HepG2 (cell line): ENCODE data around the gene PPP2R5C. TPM values are rescaled to one million over a fixed set of nuclear protein-coding genes. Genes with fewer than 3 reads are reported as not detected.

Source experiments
- ATAC-seq: fragments of 200-7000 bp; cut with Tn5 transposase; 3 replicates; pipeline ENCODE4 v1.9.1; 2020; ENCODE audit warnings: mild to moderate bottlenecking, moderate library complexity
- BruUV-seq: library from RNA; stranded (reverse); fragments of 400-500 nt; replicated peaks from 2 replicates; lab custom pipeline; 2021; lab: Mats Ljungman, UMichigan
- CTCF ChIA-PET: fragments of 300-600 bp; formaldehyde crosslinking; extraction: SDS; loops from one replicate; lab custom pipeline; 2021; ENCODE audit warnings: low total read pairs, inconsistent platforms, low intra/inter-chr PET ratio; lab: Yijun Ruan, JAX
- POLR2A ChIA-PET: fragments of 350-600 bp; sonication (Branson Sonifier 250); formaldehyde crosslinking; loops from one replicate; lab custom pipeline; 2020; ENCODE audit warnings: antibody characterized with exemption, inconsistent platforms; lab: Yijun Ruan, JAX
- DNase-seq: peaks from one replicate; pipeline ENCODE4 v3.0.0-alpha.2; 2015; ENCODE audit warnings: low spot score
- FAIRE-seq: peaks from 3 replicates; lab custom pipeline; 2011; peaks lifted over from hg19 to GRCh38; lab: Jason Lieb, UNC
- H2AFZ ChIP-seq: one replicate; pipeline ENCODE4 v1.6.1; 2011; ENCODE audit warnings: low read length, inconsistent platforms
- H3K27ac ChIP-seq: fragments of 300-600 bp; 3 replicates; pipeline ENCODE4 v1.8.0; 2011; ENCODE audit warnings: mixed run types, mild to moderate bottlenecking, mixed read lengths, low read length, inconsistent platforms; ENCODE audit not compliant: insufficient read depth; ENCODE audit errors: extremely low read length
- H3K27me3 ChIP-seq, 2 experiments: fragments of 200-600 bp in 1 of 2; 2 replicates in 1 of 2; 3 replicates in 1 of 2; pipeline versions ENCODE4 v1.6.0 to v1.8.0; 2011; ENCODE audit warnings: low read length in 2 of 2, mild to moderate bottlenecking in 2 of 2, moderate library complexity in 2 of 2, inconsistent platforms in 1 of 2; ENCODE audit not compliant: insufficient read depth in 2 of 2, control insufficient read depth in 1 of 2
- H3K36me3 ChIP-seq, 2 experiments: fragments of 200-600 bp in 1 of 2; replicated peaks in 1 of 2; 2 replicates in 1 of 2; 3 replicates in 1 of 2; pipeline versions ENCODE4 v1.5.1 to v1.8.0; 2011; ENCODE audit warnings: low read length in 2 of 2, inconsistent platforms in 1 of 2; ENCODE audit not compliant: insufficient read depth in 2 of 2, control insufficient read depth in 1 of 2
- H3K4me1 ChIP-seq: 2 replicates; pipeline ENCODE4 v1.5.1; 2012; ENCODE audit warnings: low read length, inconsistent platforms; ENCODE audit not compliant: insufficient read depth
- H3K4me2 ChIP-seq: 2 replicates; pipeline ENCODE4 v1.6.0; 2011; ENCODE audit warnings: low read depth, low read length, inconsistent platforms
- H3K4me3 ChIP-seq, 3 experiments: fragments of 200-600 bp in 1 of 3; sonication (generic), shearing (Covaris generic) in 1 of 3; replicated peaks in 1 of 3; 2 replicates each; pipeline ENCODE4 v1.5.1; 2011 to 2016; ENCODE audit warnings: low read length in 3 of 3, inconsistent platforms in 2 of 3, low read depth in 2 of 3, mild to moderate bottlenecking in 2 of 3, control low read depth in 1 of 3, mixed read lengths in 1 of 3; ENCODE audit not compliant: insufficient read depth in 1 of 3
- H3K79me2 ChIP-seq: one replicate; pipeline ENCODE4 v1.6.1; 2011; ENCODE audit warnings: low read length, inconsistent platforms; ENCODE audit not compliant: insufficient read depth
- H3K9ac ChIP-seq: 2 replicates; pipeline ENCODE4 v1.6.0; 2011; ENCODE audit warnings: mild to moderate bottlenecking, low read depth, low read length, inconsistent platforms; ENCODE audit not compliant: insufficient read depth
- H3K9me3 ChIP-seq: 2 replicates; pipeline ENCODE4 v1.5.1; 2012; ENCODE audit warnings: mild to moderate bottlenecking, low read length
- H4K20me1 ChIP-seq: 2 replicates; pipeline ENCODE4 v1.6.0; 2011; ENCODE audit warnings: inconsistent platforms, mild to moderate bottlenecking, low read length, moderate library complexity; ENCODE audit not compliant: insufficient read depth
- CEBPG ChIP-seq: IDR thresholded peaks from 2 replicates; pipeline ENCODE4 v1.6.1; 2016
- CHD2 ChIP-seq: IDR thresholded peaks from 2 replicates; pipeline ENCODE4 v1.6.1; 2011; ENCODE audit warnings: low read depth, low read length, improper control_type of control experiment
- CTCF ChIP-seq: sonication (generic); formaldehyde crosslinking; IDR thresholded peaks from 2 replicates; pipeline ENCODE4 v1.5.0; 2020; ENCODE audit warnings: mild to moderate bottlenecking, missing genetic modification reagents, moderate library complexity
- FOXO1 ChIP-seq: sonication (generic); formaldehyde crosslinking; IDR thresholded peaks from 2 replicates; pipeline ENCODE4 v1.4.0; 2020; ENCODE audit warnings: missing genetic modification reagents
- GLMP ChIP-seq: sonication (generic); formaldehyde crosslinking; IDR thresholded peaks from 2 replicates; pipeline ENCODE4 v1.9.0; 2021; ENCODE audit warnings: missing genetic modification reagents, mild to moderate bottlenecking, borderline replicate concordance
- GMEB2 ChIP-seq: IDR thresholded peaks from 2 replicates; pipeline ENCODE4 v1.6.1; 2016; ENCODE audit warnings: missing biosample characterization, missing genetic modification reagents, low read depth
- IRF1 ChIP-seq: sonication (generic); formaldehyde crosslinking; IDR thresholded peaks from 2 replicates; pipeline ENCODE4 v1.4.0; 2020; ENCODE audit warnings: low read depth, mild to moderate bottlenecking, missing genetic modification reagents
- NR2F2 ChIP-seq: IDR thresholded peaks from 2 replicates; pipeline ENCODE4 v1.6.1; 2012; ENCODE audit warnings: low read depth, inconsistent platforms, borderline replicate concordance
- REXO4 ChIP-seq: sonication (generic); formaldehyde crosslinking; IDR thresholded peaks from 2 replicates; pipeline ENCODE4 v1.8.0; 2022; ENCODE audit warnings: missing genetic modification reagents, mild to moderate bottlenecking, borderline replicate concordance
- TMF1 ChIP-seq: sonication (generic); formaldehyde crosslinking; IDR thresholded peaks from 2 replicates; pipeline ENCODE4 v1.8.1; 2022; ENCODE audit warnings: low read depth, missing genetic modification reagents
- ZNF333 ChIP-seq: sonication (generic); formaldehyde crosslinking; IDR thresholded peaks from 2 replicates; pipeline ENCODE4 v1.4.0; 2020; ENCODE audit warnings: mild to moderate bottlenecking, missing genetic modification reagents, borderline replicate concordance
- ZNF383 ChIP-seq: sonication (generic); formaldehyde crosslinking; IDR thresholded peaks from 2 replicates; pipeline ENCODE4 v1.4.0; 2020; ENCODE audit warnings: missing genetic modification reagents, mild to moderate bottlenecking, borderline replicate concordance
- ZNF652 ChIP-seq: IDR thresholded peaks from 2 replicates; pipeline ENCODE4 v1.6.1; 2016; ENCODE audit warnings: low read depth, borderline replicate concordance
- ZNF678 ChIP-seq: sonication (generic); formaldehyde crosslinking; IDR thresholded peaks from 2 replicates; pipeline ENCODE4 v1.4.0; 2020; ENCODE audit warnings: mild to moderate bottlenecking, missing genetic modification reagents
- ZNF784 ChIP-seq: sonication (generic); formaldehyde crosslinking; IDR thresholded peaks from 2 replicates; pipeline ENCODE4 v1.5.1; 2020; ENCODE audit warnings: missing genetic modification reagents, mild to moderate bottlenecking, borderline replicate concordance
- WGBS: methylation state at CpG from one replicate; pipeline ENCODE4 v1.1.6; 2017; ENCODE audit warnings: low lambda C conversion rate; 5-methylcytosine and 5-hydroxymethylcytosine counted together
- in situ Hi-C: cut with HindIII; loops from 2 replicates; pipeline ENCODE4 v1.10.0; 2017; ENCODE audit warnings: low pct_unique_long_range_greater_than_20kb; ENCODE audit not compliant: extremely low pct_ligation_motif_present
- intact Hi-C: fragments of 100-400 bp; cut with micrococcal nuclease; formaldehyde crosslinking; loops from one replicate; pipeline ENCODE4 v1.10.0; 2022; ENCODE audit not compliant: unreplicated experiment
- polyA plus RNA-seq, 8 experiments: library from polyadenylated mRNA; depleted of rRNA in 3 of 8; stranded (reverse) in 7 of 8; unstranded in 1 of 8; fragments of >200 nt; fragmentation: Illumina TruSeq in 4 of 8; extraction: Trizol in 4 of 8; gene quantifications; 2 replicates each; pipeline versions ENCODE4 v1.2.1 to v1.2.3, GENCODE V29; 2011 to 2016; ENCODE audit warnings: low read depth in 4 of 8, missing spikeins in 1 of 8, mixed read lengths in 1 of 8; ENCODE audit not compliant: insufficient read depth in 1 of 8
- total RNA-seq, 5 experiments: library from RNA; depleted of rRNA; stranded (reverse); fragments of >200 nt; fragmentation: Illumina TruSeq; extraction: Trizol; gene quantifications; 2 replicates each; pipeline ENCODE4 v1.2.3, GENCODE V29; 2016; ENCODE audit warnings: low read depth in 1 of 5

PPP2R5C gene
- total and polyA plus RNA-seq, 2 of the 13 experiments (the other 11 are each of a cell fraction or from before 2014, with no cell fraction given): 74.3 to 78.5 TPM

GRCh38 chr14:101843665-101844064 lies 82.2 kb downstream of the PPP2R5C start (continued):
- TF ChIP-seq IRF1 (no peak), ZNF678 (no peak), CTCF (CRISPR knock-in tag) (0 out of 2 replicates have a peak, but pooled peaks have one; percentile 9), GLMP (CRISPR knock-in tag) (no peak), REXO4 (CRISPR knock-in tag) (no peak), ZNF383 (CRISPR knock-in tag) (no peak)

GRCh38 chr14:101844219-101844618 lies 82.7 kb downstream of the PPP2R5C start:
- peaks cover 1 to 12% of the 10 kb centered on the region in 2 experiments; a peak in 2 of 5 replicates for H3K36me3 ChIP-seq
- H3K4me3 ChIP-seq: no peak overlapping the region
- CTCF ChIA-PET: interaction anchor here (1.2 kb wide), 1 partner anchor 73 kb away, joined by 3 read pairs; no protein-coding TSS in a partner anchor
- no peaks in the 10 kb centered on the region for H3K4me1 ChIP-seq
- no peak for ATAC-seq
- no peak overlapping the region for H2AFZ ChIP-seq
- H3K4me2 ChIP-seq: no peak overlapping the region
- no peak overlapping the region for H3K27ac ChIP-seq
- intact Hi-C loops: no loop called here
- no peak for FAIRE-seq
- no peak for DNase-seq
- in situ Hi-C loops: no loop called here
- peaks cover 7% of the 10 kb centered on the region; the same call in 1 of the 2 replicates for H4K20me1 ChIP-seq
- H3K27me3 ChIP-seq: no peaks in the 10 kb centered on the region
- no peak overlapping the region for H3K9ac ChIP-seq
- 98% methylated on average over 19 of the region's 19 CpGs for WGBS
- POLR2A ChIA-PET: no interaction called here
- BruUV-seq: no TSS peak
- peaks cover 15% of the 10 kb centered on the region for H3K79me2 ChIP-seq
- no peaks in the 10 kb centered on the region for H3K9me3 ChIP-seq
- no peak for TF ChIP-seq ZNF652
- no peak for TF ChIP-seq CHD2
- no peak for TF ChIP-seq ZNF784 (CRISPR knock-in tag)
- TF ChIP-seq ZNF333 (CRISPR knock-in tag): no peak
- no peak for TF ChIP-seq FOXO1 (CRISPR knock-in tag)
- no peak for TF ChIP-seq NR2F2
- no peak for TF ChIP-seq CTCF (CRISPR knock-in tag)
- TF ChIP-seq CEBPG: no peak
- TF ChIP-seq TMF1 (CRISPR knock-in tag): no peak
- TF ChIP-seq GMEB2 (CRISPR knock-in tag): no peak
